ENCODE measurements around the gene MFSD2B. TPM values are rescaled to one million over a fixed set of nuclear protein-coding genes. Genes with fewer than 3 reads are reported as not detected.

MFSD2B gene
- total RNA-seq, 1 donor from 2014 or later, result not detected

- H3K27ac Mint-ChIP-seq, result no peak overlapping the region
- ATAC-seq (ENCODE audit: low read depth), result no peak
- ChIA-PET CTCF (interaction anchor here (1.5 kb wide), 1 partner anchor 12 kb away, joined by 10 read pairs; the partner anchor contains the start of gene TP53I3), POLR2A (interaction anchor here (2.1 kb wide), 1 partner anchor 12 kb away, joined by 4 read pairs; the partner anchor contains the start of gene TP53I3)
- H3K4me3 Mint-ChIP-seq, result no peak overlapping the region
- intact Hi-C loops (cut with micrococcal nuclease), result no loop called here
- H3K36me3 Mint-ChIP-seq (ENCODE audit: low read depth), result peaks cover 69% of the 10 kb centered on the region
- DNase-seq, result no peak
- no peaks in the 10 kb centered on the region for H3K27me3 Mint-ChIP-seq
- peaks cover 21% of the 10 kb centered on the region for H3K4me1 Mint-ChIP-seq
- TF ChIP-seq CTCF (IDR thresholded peaks at IDR 0.05), result no peak
- H3K9me3 Mint-ChIP-seq, result no peaks in the 10 kb centered on the region
These were observed 62.4 kb downstream of the MFSD2B start for GRCh38 chr2:24072259-24072658.

GRCh38 chr2:24073816-24074215 lies 63.9 kb downstream of the MFSD2B start:
- H3K27me3 Mint-ChIP-seq, result no peaks in the 10 kb centered on the region
- ATAC-seq (ENCODE audit: low read depth) (no peak), DNase-seq (no peak)
- no peaks in the 10 kb centered on the region for H3K9me3 Mint-ChIP-seq
- intact Hi-C loops (cut with micrococcal nuclease), result no loop called here
- H3K4me3 Mint-ChIP-seq, result no peak overlapping the region
- no peak overlapping the region for H3K27ac Mint-ChIP-seq
- POLR2A ChIA-PET, result interaction anchor here (1.0 to 2.1 kb wide), 2 partner anchors 10 to 147 kb away, joined by 3 to 4 read pairs; partner anchors contain the start of genes ATAD2B and TP53I3
- no peak for TF ChIP-seq CTCF (IDR thresholded peaks at IDR 0.05)
- CTCF ChIA-PET, result interaction anchor here (0.8 kb wide), 1 partner anchor 11 kb away, joined by 4 read pairs; the partner anchor contains the start of gene TP53I3
- H3K4me1 Mint-ChIP-seq, result peaks cover 28% of the 10 kb centered on the region
- peaks cover 54% of the 10 kb centered on the region for H3K36me3 Mint-ChIP-seq (ENCODE audit: low read depth)

GRCh38 chr2:24075259-24075658 lies 65.4 kb downstream of the MFSD2B start:
- Mint-ChIP-seq H3K36me3 (ENCODE audit: low read depth) (peaks cover 40% of the 10 kb centered on the region), H3K27ac (peak overlapping the region; percentile 99), H3K4me3 (peak overlapping the region; percentile 100), H3K27me3 (no peaks in the 10 kb centered on the region), H3K9me3 (no peaks in the 10 kb centered on the region), H3K4me1 (peaks cover 28% of the 10 kb centered on the region)
- intact Hi-C loops (cut with micrococcal nuclease), result loop anchor here (5.0 kb wide), 2 partner anchors 717 to 1957 kb away; partner anchors contain the start of genes CENPO, PTRHD1 and RAB10
- ATAC-seq (ENCODE audit: low read depth), result no peak
- no peak for DNase-seq
- CTCF ChIA-PET, result interaction anchor here (2.1 kb wide), 1 partner anchor 9 kb away, joined by 8 read pairs; the partner anchor contains the start of gene TP53I3
- TF ChIP-seq CTCF (IDR thresholded peaks at IDR 0.05), result no peak
- POLR2A ChIA-PET, result interaction anchor here (1.6 to 3.1 kb wide), 4 partner anchors 9 to 148 kb away, joined by 10 to 111 read pairs (median 21); partner anchors contain the start of genes ATAD2B, FKBP1B, PFN4 and TP53I3

Other genes starting within 250 kb of the MFSD2B start
- gene ATAD2B, start 83.0 kb upstream of the MFSD2B start, total RNA-seq, result 64.5 and 85.5 TPM in 2 replicates
- gene UBXN2A, start 69.6 kb upstream of the MFSD2B start, total RNA-seq, result 9.4 and 12.8 TPM in 2 replicates
- gene WDCP, start 37.3 kb downstream of the MFSD2B start, total RNA-seq, result 20.0 and 20.6 TPM in 2 replicates
- gene FKBP1B, start 39.7 kb downstream of the MFSD2B start, total RNA-seq, result 1.4 and 2.3 TPM in 2 replicates
- gene SF3B6, start 66.2 kb downstream of the MFSD2B start, total RNA-seq, result 70.4 and 71.4 TPM in 2 replicates
- 4.4 and 6.3 TPM in 2 replicates for gene TP53I3, start 74.7 kb downstream of the MFSD2B start, total RNA-seq
- 0.34 and 0.60 TPM in 2 replicates for gene PFN4, start 113.2 kb downstream of the MFSD2B start, total RNA-seq
- gene FAM228B, start 113.4 kb downstream of the MFSD2B start, total RNA-seq, result 24.7 and 26.2 TPM in 2 replicates
- gene FAM228A, start 165.0 kb downstream of the MFSD2B start, total RNA-seq, result not detected in 2 replicates